ENCODE measurements around the gene THADA. TPM values are rescaled to one million over a fixed set of nuclear protein-coding genes. Genes with fewer than 3 reads are reported as not detected.

THADA gene
- total RNA-seq, 1 donor from 2014 or later: 29.3 TPM

GRCh38 chr2:43197588-43197896 is 398.3 kb downstream of the THADA start:
- Histone ChIP-seq H3K27ac (no peak overlapping the region), H4K20me1 (ENCODE audit: low read depth) (no peaks in the 10 kb centered on the region), H3K79me2 (ENCODE audit: low read depth) (no peaks in the 10 kb centered on the region), H3K9me3 (ENCODE audit: low read depth) (no peaks in the 10 kb centered on the region), H3K27me3 (no peaks in the 10 kb centered on the region), H3K4me1 (peaks cover 5% of the 10 kb centered on the region), H3K4me3 (no peak overlapping the region), H3K36me3 (no peaks in the 10 kb centered on the region), H3K9ac (no peak overlapping the region), H3K4me2 (no peak overlapping the region), H3F3A (ENCODE audit: low read depth) (no peaks in the 10 kb centered on the region), H2AFZ (replicated peaks) (no peak overlapping the region)
- H3K36me3 Mint-ChIP-seq: no peaks in the 10 kb centered on the region
- peaks cover 13% of the 10 kb centered on the region for H3K27me3 Mint-ChIP-seq (ENCODE audit: insufficient read depth, low read depth)
- peaks cover 28% of the 10 kb centered on the region for H3K4me1 Mint-ChIP-seq
- no peak for DNase-seq (ENCODE audit: low spot score)
- TF ChIP-seq CTCF (IDR thresholded peaks at IDR 0.05) (no peak), EZH2phosphoT487 (IDR thresholded peaks at IDR 0.05) (no peak), EZH2 (IDR thresholded peaks at IDR 0.05) (no peak)
- H3K9me3 Mint-ChIP-seq: no peaks in the 10 kb centered on the region
- H3K4me3 Mint-ChIP-seq: no peak overlapping the region
- H3K27ac Mint-ChIP-seq: peak overlapping the region; percentile 26

DNA sequence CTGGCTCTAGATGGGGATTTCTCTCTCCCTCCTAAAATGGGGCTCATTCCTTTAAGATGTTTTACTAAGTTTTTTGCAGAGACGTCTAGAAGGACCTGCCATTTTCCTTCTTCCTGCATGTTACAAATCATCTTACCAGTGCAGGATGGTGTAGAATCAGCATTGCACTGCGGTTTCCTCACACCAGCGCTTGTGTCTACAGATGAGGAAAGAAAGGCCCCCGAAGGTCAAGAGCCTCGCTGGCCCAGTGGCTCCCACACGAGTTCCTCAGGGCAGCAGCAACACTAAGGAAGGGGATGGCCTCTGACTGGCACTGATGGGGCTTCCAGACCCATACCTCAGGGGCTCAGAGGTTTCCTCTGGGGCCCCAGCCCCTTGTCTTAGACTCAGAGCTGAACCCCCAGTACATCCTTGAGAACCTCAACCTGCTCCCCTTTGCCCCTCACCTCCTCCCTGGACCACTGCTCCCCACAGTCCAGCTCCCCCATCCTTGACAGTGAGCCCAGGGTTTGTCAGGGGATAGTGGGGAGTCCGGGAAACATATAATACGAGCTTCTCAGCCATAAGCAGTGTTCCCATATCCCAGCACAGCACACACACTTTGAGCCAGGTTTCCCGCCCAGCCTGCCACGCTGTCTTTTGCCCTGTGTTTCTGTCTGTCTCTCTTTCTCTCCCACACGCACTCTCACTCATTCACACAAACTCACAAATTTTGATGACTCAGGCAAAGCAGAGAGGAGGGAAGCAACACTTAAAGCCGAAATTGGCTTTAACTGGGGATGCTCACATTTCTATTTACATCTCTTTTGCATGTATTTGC is 398.9 kb downstream of the THADA start:
- Mint-ChIP-seq H3K27me3 (ENCODE audit: insufficient read depth, low read depth) (peaks cover 14% of the 10 kb centered on the region), H3K27ac (peak overlapping the region; percentile 26), H3K4me1 (peaks cover 29% of the 10 kb centered on the region), H3K9me3 (no peaks in the 10 kb centered on the region), H3K4me3 (no peak overlapping the region), H3K36me3 (no peaks in the 10 kb centered on the region)
- no peak overlapping the region for H3K9ac ChIP-seq
- no peaks in the 10 kb centered on the region for H3K79me2 ChIP-seq (ENCODE audit: low read depth)
- H3K4me3 ChIP-seq: no peak overlapping the region
- no peak overlapping the region for H3K4me2 ChIP-seq
- no peaks in the 10 kb centered on the region for H3K36me3 ChIP-seq
- TF ChIP-seq CTCF (IDR thresholded peaks at IDR 0.05) (no peak), EZH2phosphoT487 (IDR thresholded peaks at IDR 0.05) (no peak), EZH2 (IDR thresholded peaks at IDR 0.05) (no peak)
- no peak overlapping the region for H2AFZ ChIP-seq (replicated peaks)
- H3F3A ChIP-seq (ENCODE audit: low read depth): no peaks in the 10 kb centered on the region
- H3K27me3 ChIP-seq: no peaks in the 10 kb centered on the region
- H4K20me1 ChIP-seq (ENCODE audit: low read depth): no peaks in the 10 kb centered on the region
- no peak overlapping the region for H3K27ac ChIP-seq
- peaks cover 5% of the 10 kb centered on the region for H3K4me1 ChIP-seq
- no peaks in the 10 kb centered on the region for H3K9me3 ChIP-seq (ENCODE audit: low read depth)
- no peak for DNase-seq (ENCODE audit: low spot score)

GRCh38 chr2:43194121-43194869 is 401.5 kb downstream of the THADA start:
- Histone ChIP-seq H3K9ac (no peak overlapping the region), H3K9me3 (ENCODE audit: low read depth) (no peaks in the 10 kb centered on the region), H3F3A (ENCODE audit: low read depth) (no peaks in the 10 kb centered on the region), H3K79me2 (ENCODE audit: low read depth) (no peaks in the 10 kb centered on the region), H3K4me1 (no peaks in the 10 kb centered on the region), H3K27me3 (no peaks in the 10 kb centered on the region), H4K20me1 (ENCODE audit: low read depth) (no peaks in the 10 kb centered on the region), H3K4me2 (no peak overlapping the region), H2AFZ (replicated peaks) (no peak overlapping the region), H3K4me3 (no peak overlapping the region), H3K27ac (no peak overlapping the region), H3K36me3 (no peaks in the 10 kb centered on the region)
- Mint-ChIP-seq H3K9me3 (no peaks in the 10 kb centered on the region), H3K27ac (peak overlapping the region; percentile 84), H3K4me3 (no peak overlapping the region), H3K4me1 (peaks cover 35% of the 10 kb centered on the region), H3K36me3 (no peaks in the 10 kb centered on the region), H3K27me3 (ENCODE audit: insufficient read depth, low read depth) (peaks cover 16% of the 10 kb centered on the region)
- TF ChIP-seq CTCF (IDR thresholded peaks at IDR 0.05) (no peak), EZH2 (IDR thresholded peaks at IDR 0.05) (no peak), EZH2phosphoT487 (IDR thresholded peaks at IDR 0.05) (no peak)
- no peak for DNase-seq (ENCODE audit: low spot score)

All from neural progenitor cell (in vitro differentiated cells).